Cardiac muscle cell (in vitro differentiated cells and primary cell): ENCODE measurements around the gene FAM47E. TPM values are rescaled to one million over a fixed set of nuclear protein-coding genes. Genes with fewer than 3 reads are reported as not detected.

ENCODE experiments used
- DNase-seq, 2 donors: peaks; one replicate each; pipeline versions ENCODE4 v3.0.0 to v3.0.0-alpha.2; 2010 to 2017; ENCODE audit warnings: low read depth in 1 of 2, low spot score in 1 of 2
- H3K27ac ChIP-seq: fragments of 200-600 bp; sonication (generic); 2 replicates; pipeline ENCODE4 v1.5.1; 2016
- H3K27me3 ChIP-seq: fragments of 200-600 bp; sonication (generic); 2 replicates; pipeline ENCODE4 v1.6.0; 2016; ENCODE audit warnings: control low read depth
- H3K36me3 ChIP-seq: fragments of 200-600 bp; sonication (generic); 2 replicates; pipeline ENCODE4 v1.5.1; 2016; ENCODE audit warnings: control low read depth
- H3K4me1 ChIP-seq: fragments of 200-600 bp; sonication (generic); 2 replicates; pipeline ENCODE4 v1.8.1; 2017; ENCODE audit warnings: low read depth, mild to moderate bottlenecking, mixed run types
- H3K4me3 ChIP-seq: fragments of 200-600 bp; sonication (generic); 2 replicates; pipeline ENCODE4 v1.5.1; 2016; ENCODE audit warnings: mild to moderate bottlenecking
- H3K9me3 ChIP-seq: fragments of 200-600 bp; sonication (generic); 2 replicates; pipeline ENCODE4 v1.5.1; 2017; ENCODE audit warnings: low read depth, mild to moderate bottlenecking, control low read depth
- CTCF ChIP-seq: IDR thresholded peaks from 2 replicates; pipeline ENCODE4 v1.5.1; 2012; ENCODE audit warnings: low read depth, mild to moderate bottlenecking, low read length
- polyA plus RNA-seq: library from polyadenylated mRNA; unstranded; fragments of >200 nt; fragmentation: Nextera tagmentation; extraction: Ambion mirVana; gene quantifications from 2 replicates; pipeline ENCODE4 v1.2.1, GENCODE V29; 2016
- total RNA-seq: library from RNA; depleted of rRNA; stranded (reverse); fragments of >200 nt; gene quantifications from 2 replicates; pipeline ENCODE4 v1.2.3, GENCODE V29; 2016

Gene FAM47E
- total and polyA plus RNA-seq, 2 experiments from 2014 or later = 2.4 to 7.4 TPM

GRCh38 chr4:76312457-76312856 is 60.9 kb downstream of the FAM47E start:
- no peak for DNase-seq
- no peak for TF ChIP-seq CTCF
- Histone ChIP-seq H3K4me1 (peaks cover 19% of the 10 kb centered on the region), H3K4me3 (no peak overlapping the region), H3K27me3 (no peaks in the 10 kb centered on the region), H3K9me3 (no peaks in the 10 kb centered on the region), H3K27ac (no peak overlapping the region), H3K36me3 (peaks cover 22% of the 10 kb centered on the region)

- Histone ChIP-seq H3K36me3 (peaks cover 22% of the 10 kb centered on the region), H3K27ac (no peak overlapping the region), H3K27me3 (no peaks in the 10 kb centered on the region), H3K4me1 (peaks cover 10% of the 10 kb centered on the region), H3K4me3 (no peak overlapping the region), H3K9me3 (no peaks in the 10 kb centered on the region)
- no peak for TF ChIP-seq CTCF
- no peak for DNase-seq
Observed at GRCh38 chr4:76313547-76313946, 62.0 kb downstream of the FAM47E start.

- no peaks in the 10 kb centered on the region for H3K4me1 ChIP-seq
- H3K36me3 ChIP-seq = peaks cover 7% of the 10 kb centered on the region
- H3K27me3 ChIP-seq = no peaks in the 10 kb centered on the region
- no peak for TF ChIP-seq CTCF
- H3K27ac ChIP-seq = no peak overlapping the region
- DNase-seq = no peak
- H3K9me3 ChIP-seq = no peaks in the 10 kb centered on the region
- no peak overlapping the region for H3K4me3 ChIP-seq
Observed at GRCh38 chr4:76315267-76315918, 63.9 kb downstream of the FAM47E start.

GRCh38 chr4:76316131-76316530 is 64.6 kb downstream of the FAM47E start:
- no peak for DNase-seq
- no peak overlapping the region for H3K27ac ChIP-seq
- TF ChIP-seq CTCF = no peak
- no peaks in the 10 kb centered on the region for H3K9me3 ChIP-seq
- no peaks in the 10 kb centered on the region for H3K27me3 ChIP-seq
- H3K36me3 ChIP-seq = peaks cover 2% of the 10 kb centered on the region
- no peak overlapping the region for H3K4me3 ChIP-seq
- no peaks in the 10 kb centered on the region for H3K4me1 ChIP-seq

GRCh38 chr4:76322236-76322635 is 70.7 kb downstream of the FAM47E start:
- no peak for TF ChIP-seq CTCF
- Histone ChIP-seq H3K27me3 (no peaks in the 10 kb centered on the region), H3K9me3 (no peaks in the 10 kb centered on the region), H3K36me3 (no peaks in the 10 kb centered on the region), H3K4me3 (no peak overlapping the region), H3K4me1 (no peaks in the 10 kb centered on the region), H3K27ac (no peak overlapping the region)
- DNase-seq = no peak
